Stomach (tissue), 9 donors: ENCODE data around the gene NDUFB3. TPM values are rescaled to one million over a fixed set of nuclear protein-coding genes. Genes with fewer than 3 reads are reported as not detected.

Experiments
- DNase-seq, 2 donors: peaks; one replicate each; pipeline versions ENCODE4 v3.0.0 to v3.0.0-alpha.2; 2013 to 2019
- H3K27ac ChIP-seq, 5 donors: fragments of 200-600 bp in 4 of 5; sonication (generic) in 4 of 5; one replicate each; pipeline ENCODE4 v1.5.1; 2013 to 2019; ENCODE audit warnings: mild to moderate bottlenecking in 1 of 5, moderate library complexity in 1 of 5
- H3K27me3 ChIP-seq, 3 donors: fragments of 200-600 bp; sonication (generic); one replicate each; pipeline ENCODE4 v1.5.1; 2017 to 2019; ENCODE audit warnings: mixed run types in 1 of 3
- H3K36me3 ChIP-seq, 4 donors: fragments of 200-600 bp; sonication (generic); 1 replicate in 3 of 4; 2 replicates in 1 of 4; pipeline ENCODE4 v1.5.1; 2016 to 2019
- H3K4me1 ChIP-seq, 4 donors: fragments of 200-600 bp; sonication (generic); one replicate each; pipeline ENCODE4 v1.5.1; 2016 to 2019
- H3K4me3 ChIP-seq, 4 donors: fragments of 200-600 bp; sonication (generic) in 3 of 4; one replicate each; pipeline ENCODE4 v1.5.1; 2016 to 2019; ENCODE audit warnings: mild to moderate bottlenecking in 1 of 4
- H3K9me3 ChIP-seq, 4 donors: fragments of 200-600 bp; sonication (generic); one replicate each; pipeline ENCODE4 v1.5.1; 2016 to 2019
- CTCF ChIP-seq, 7 experiments: fragments of 450-650 bp in 4 of 7; fragments of 200-600 bp in 3 of 7; sonication (generic) in 3 of 7; IDR thresholded peaks; one replicate each; pipeline ENCODE4 v1.5.1; 2016 to 2019; ENCODE audit warnings: antibody characterized with exemption in 7 of 7, control low read depth in 2 of 7, mild to moderate bottlenecking in 1 of 7
- EP300 ChIP-seq: sonication (generic); formaldehyde crosslinking; IDR thresholded peaks from one replicate; pipeline ENCODE4 v1.6.1; 2017; ENCODE audit warnings: antibody characterized with exemption
- POLR2A ChIP-seq, 4 donors: fragments of 450-650 bp; IDR thresholded peaks; one replicate each; pipeline ENCODE4 v1.6.1; 2016; ENCODE audit warnings: antibody characterized with exemption in 4 of 4, control low read depth in 2 of 4, mild to moderate bottlenecking in 1 of 4, moderate library complexity in 1 of 4
- POLR2AphosphoS5 ChIP-seq, 3 donors: sonication (generic); formaldehyde crosslinking; IDR thresholded peaks; one replicate each; pipeline ENCODE4 v1.6.1; 2016; ENCODE audit warnings: antibody characterized with exemption in 3 of 3
- WGBS, 5 donors: extraction: QIAGEN DNeasy Blood & Tissue Kit in 3 of 5; methylation state at CpG; one replicate each; pipeline versions ENCODE4 v1.1.5 to v1.1.7; 2013 to 2018; 5-methylcytosine and 5-hydroxymethylcytosine counted together
- intact Hi-C: fragments of 100-400 bp; cut with DNase I; formaldehyde crosslinking; loops from one replicate; pipeline ENCODE4 v1.15.1; 2023; ENCODE audit warnings: low total_unique reads
- polyA plus RNA-seq, 3 donors: library from polyadenylated mRNA; stranded (reverse); fragments of 200-250 nt; gene quantifications; one replicate each; pipeline ENCODE4 v1.2.3, GENCODE V29; 2013
- total RNA-seq, 5 donors: library from RNA; depleted of rRNA; stranded (reverse); fragments of >200 nt; gene quantifications; one replicate each; pipeline versions ENCODE4 v1.1.0 to v1.2.3, GENCODE V29; 2014 to 2016
- donor health status: healthy with polysubstance abuse.
- donor health status: Bipolar disorder and iron deficiency.
- donor health status: healthy.

The NDUFB3 gene
- total and polyA plus RNA-seq, 8 donors, result 3.5 to 134 (median 85.7) TPM

GRCh38 chr2:201100497-201100896 lies 28.7 kb downstream of the NDUFB3 start:
- intact Hi-C loops, result no loop called here
- no peak for DNase-seq
- H3K9me3 ChIP-seq, result no peaks in the 10 kb centered on the region
- TF ChIP-seq EP300, result no peak
- TF ChIP-seq CTCF (IDR thresholded peaks at IDR 0.05), result no peak
- no peak for TF ChIP-seq POLR2A (IDR thresholded peaks at IDR 0.05)
- no peak for TF ChIP-seq POLR2AphosphoS5 (IDR thresholded peaks at IDR 0.05)
- H3K4me1 ChIP-seq, result no peaks in the 10 kb centered on the region
- 92 to 98% (median 94%) methylated on average over 3 of the region's 3 CpGs for WGBS, 5 donors
- no peaks in the 10 kb centered on the region for H3K36me3 ChIP-seq
- no peaks in the 10 kb centered on the region for H3K27me3 ChIP-seq
- no peak overlapping the region for H3K27ac ChIP-seq
- no peak overlapping the region for H3K4me3 ChIP-seq

- Histone ChIP-seq H3K4me1 (no peaks in the 10 kb centered on the region), H3K27ac (no peak overlapping the region), H3K4me3 (no peak overlapping the region), H3K27me3 (no peaks in the 10 kb centered on the region), H3K9me3 (no peaks in the 10 kb centered on the region), H3K36me3 (no peaks in the 10 kb centered on the region)
- no peak for DNase-seq
- no peak for TF ChIP-seq EP300
- TF ChIP-seq CTCF (IDR thresholded peaks at IDR 0.05), result no peak
- no peak for TF ChIP-seq POLR2AphosphoS5 (IDR thresholded peaks at IDR 0.05)
- no peak for TF ChIP-seq POLR2A (IDR thresholded peaks at IDR 0.05)
- intact Hi-C loops, result no loop called here
- WGBS, 5 donors, result 90 to 100% (median 98%) methylated on average over 1 of the region's 1 CpG
These were observed 34.0 kb downstream of the NDUFB3 start for GRCh38 chr2:201105759-201106158.

GRCh38 chr2:201107624-201108023 lies 35.8 kb downstream of the NDUFB3 start:
- WGBS, 5 donors, result 93 to 100% (median 98%) methylated on average over 2 of the region's 2 CpGs
- H3K4me1 ChIP-seq, result peaks cover 0 to 2% (median 0%) of the 10 kb centered on the region in 4 donors
- no peaks in the 10 kb centered on the region for H3K36me3 ChIP-seq
- intact Hi-C loops, result no loop called here
- H3K9me3 ChIP-seq, result no peaks in the 10 kb centered on the region
- H3K4me3 ChIP-seq, result no peak overlapping the region
- no peak for TF ChIP-seq POLR2AphosphoS5 (IDR thresholded peaks at IDR 0.05)
- no peak for TF ChIP-seq EP300
- no peak for TF ChIP-seq POLR2A (IDR thresholded peaks at IDR 0.05)
- no peak for TF ChIP-seq CTCF (IDR thresholded peaks at IDR 0.05)
- no peaks in the 10 kb centered on the region for H3K27me3 ChIP-seq
- DNase-seq, result no peak
- H3K27ac ChIP-seq, result no peak overlapping the region

- H3K9me3 ChIP-seq, result no peaks in the 10 kb centered on the region
- 85 to 97% (median 94%) methylated on average over 2 of the region's 2 CpGs for WGBS, 5 donors
- no peak overlapping the region for H3K27ac ChIP-seq
- DNase-seq, result no peak
- no peak for TF ChIP-seq POLR2A (IDR thresholded peaks at IDR 0.05)
- no peak for TF ChIP-seq EP300
- no peak for TF ChIP-seq POLR2AphosphoS5 (IDR thresholded peaks at IDR 0.05)
- no peak for TF ChIP-seq CTCF (IDR thresholded peaks at IDR 0.05)
- H3K27me3 ChIP-seq, result no peaks in the 10 kb centered on the region
- no peak overlapping the region for H3K4me3 ChIP-seq
- intact Hi-C loops, result no loop called here
- H3K4me1 ChIP-seq, result peaks cover 0 to 6% (median 3%) of the 10 kb centered on the region in 4 donors
- H3K36me3 ChIP-seq, result no peaks in the 10 kb centered on the region
These were observed 36.5 kb downstream of the NDUFB3 start for GRCh38 chr2:201108341-201108740.
